Measurements from ENCODE around the gene RAD51B.

GRCh38 chr14:68771631-68772030, 952.1 kb downstream of the RAD51B start:
- TF ChIP-seq CTCF (conservative IDR thresholded peaks at IDR 0.05 in 1 of 2, IDR thresholded peaks at IDR 0.05 in 1 of 2; ENCODE audit: low read depth in 1 of 2, low read length in 2 of 2) = no peak
- TF ChIP-seq EZH2 (IDR thresholded peaks at IDR 0.05; ENCODE audit: low read length, missing control alignments) = no peak
